Kidney epithelial cell (primary cell): ENCODE measurements around the gene TFAP2E. TPM values are rescaled to one million over a fixed set of nuclear protein-coding genes. Genes with fewer than 3 reads are reported as not detected.
"Not testable (repeated sequence)": the region's sequence is repeated elsewhere in the genome, so short reads cannot be mapped to it uniquely, and the experiment has no call there.

Source experiments
- DNase-seq: peaks from one replicate; pipeline ENCODE4 v3.0.0-alpha.2; 2010; ENCODE audit warnings: low read depth
- H3K27me3 ChIP-seq: 2 replicates; pipeline ENCODE4 v1.6.0; 2011; ENCODE audit warnings: low read length; ENCODE audit not compliant: control insufficient read depth, insufficient read depth
- H3K36me3 ChIP-seq: 2 replicates; pipeline ENCODE4 v1.5.1; 2011; ENCODE audit warnings: low read length; ENCODE audit not compliant: control insufficient read depth, insufficient read depth
- H3K4me3 ChIP-seq: 2 replicates; pipeline ENCODE4 v1.5.1; 2011; ENCODE audit warnings: low read depth, mild to moderate bottlenecking, control low read depth, low read length
- total RNA-seq: library from RNA; depleted of rRNA; stranded (reverse); fragments of >200 nt; gene quantifications from 2 replicates; pipeline ENCODE4 v1.2.3, GENCODE V29; 2015
- TF ChIP-seq, protein P1 (sequence below): IDR thresholded peaks from 2 replicates; pipeline ENCODE4 v1.5.1; 2011; ENCODE audit warnings: mild to moderate bottlenecking, moderate library complexity, low read length, control low read depth, inconsistent platforms; ENCODE audit not compliant: insufficient read depth, poor library complexity, severe bottlenecking

The TFAP2E gene
- total RNA-seq, 1 donor from 2014 or later = 0.67 TPM

DNA sequence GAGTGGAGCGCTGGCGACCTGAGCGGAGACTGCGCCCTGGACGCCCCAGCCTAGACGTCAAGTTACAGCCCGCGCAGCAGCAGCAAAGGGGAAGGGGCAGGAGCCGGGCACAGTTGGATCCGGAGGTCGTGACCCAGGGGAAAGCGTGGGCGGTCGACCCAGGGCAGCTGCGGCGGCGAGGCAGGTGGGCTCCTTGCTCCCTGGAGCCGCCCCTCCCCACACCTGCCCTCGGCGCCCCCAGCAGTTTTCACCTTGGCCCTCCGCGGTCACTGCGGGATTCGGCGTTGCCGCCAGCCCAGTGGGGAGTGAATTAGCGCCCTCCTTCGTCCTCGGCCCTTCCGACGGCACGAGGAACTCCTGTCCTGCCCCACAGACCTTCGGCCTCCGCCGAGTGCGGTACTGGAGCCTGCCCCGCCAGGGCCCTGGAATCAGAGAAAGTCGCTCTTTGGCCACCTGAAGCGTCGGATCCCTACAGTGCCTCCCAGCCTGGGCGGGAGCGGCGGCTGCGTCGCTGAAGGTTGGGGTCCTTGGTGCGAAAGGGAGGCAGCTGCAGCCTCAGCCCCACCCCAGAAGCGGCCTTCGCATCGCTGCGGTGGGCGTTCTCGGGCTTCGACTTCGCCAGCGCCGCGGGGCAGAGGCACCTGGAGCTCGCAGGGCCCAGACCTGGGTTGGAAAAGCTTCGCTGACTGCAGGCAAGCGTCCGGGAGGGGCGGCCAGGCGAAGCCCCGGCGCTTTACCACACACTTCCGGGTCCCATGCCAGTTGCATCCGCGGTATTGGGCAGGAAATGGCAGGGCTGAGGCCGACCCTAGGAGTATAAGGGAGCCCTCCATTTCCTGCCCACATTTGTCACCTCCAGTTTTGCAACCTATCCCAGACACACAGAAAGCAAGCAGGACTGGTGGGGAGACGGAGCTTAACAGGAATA, 4.2 kb downstream of the TFAP2E start:
- Histone ChIP-seq H3K36me3 (no peaks in the 10 kb centered on the region), H3K4me3 (peak overlapping the region; percentile 16), H3K27me3 (peaks cover 47% of the 10 kb centered on the region)
- TF ChIP-seq, protein P1, sequence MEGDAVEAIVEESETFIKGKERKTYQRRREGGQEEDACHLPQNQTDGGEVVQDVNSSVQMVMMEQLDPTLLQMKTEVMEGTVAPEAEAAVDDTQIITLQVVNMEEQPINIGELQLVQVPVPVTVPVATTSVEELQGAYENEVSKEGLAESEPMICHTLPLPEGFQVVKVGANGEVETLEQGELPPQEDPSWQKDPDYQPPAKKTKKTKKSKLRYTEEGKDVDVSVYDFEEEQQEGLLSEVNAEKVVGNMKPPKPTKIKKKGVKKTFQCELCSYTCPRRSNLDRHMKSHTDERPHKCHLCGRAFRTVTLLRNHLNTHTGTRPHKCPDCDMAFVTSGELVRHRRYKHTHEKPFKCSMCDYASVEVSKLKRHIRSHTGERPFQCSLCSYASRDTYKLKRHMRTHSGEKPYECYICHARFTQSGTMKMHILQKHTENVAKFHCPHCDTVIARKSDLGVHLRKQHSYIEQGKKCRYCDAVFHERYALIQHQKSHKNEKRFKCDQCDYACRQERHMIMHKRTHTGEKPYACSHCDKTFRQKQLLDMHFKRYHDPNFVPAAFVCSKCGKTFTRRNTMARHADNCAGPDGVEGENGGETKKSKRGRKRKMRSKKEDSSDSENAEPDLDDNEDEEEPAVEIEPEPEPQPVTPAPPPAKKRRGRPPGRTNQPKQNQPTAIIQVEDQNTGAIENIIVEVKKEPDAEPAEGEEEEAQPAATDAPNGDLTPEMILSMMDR = no peak
- no peak for DNase-seq

DNA sequence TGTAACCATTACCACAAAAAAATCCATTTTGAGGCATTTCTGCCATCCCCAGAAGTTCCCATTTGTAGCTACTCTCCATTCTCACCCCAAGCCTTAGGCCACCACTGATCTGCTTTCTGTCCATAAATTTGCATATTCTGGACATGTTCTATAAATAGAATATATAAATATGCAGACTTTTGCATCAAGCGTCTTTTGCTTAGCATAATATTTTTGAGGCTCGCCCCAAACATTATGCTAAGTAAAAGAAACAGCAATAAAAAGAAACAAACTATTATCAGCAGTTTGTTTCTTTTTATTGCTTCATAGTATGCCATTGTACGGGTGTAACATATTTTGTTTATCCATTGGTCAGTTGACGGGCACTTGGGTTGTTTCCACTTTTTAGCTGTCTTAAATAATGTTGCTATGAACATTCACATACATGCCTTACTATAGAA, 7.9 kb downstream of the TFAP2E start:
- TF ChIP-seq, protein P1 = no peak
- Histone ChIP-seq H3K4me3 (no peak overlapping the region), H3K27me3 (peaks cover 17% of the 10 kb centered on the region), H3K36me3 (no peaks in the 10 kb centered on the region)
- no peak for DNase-seq

DNA sequence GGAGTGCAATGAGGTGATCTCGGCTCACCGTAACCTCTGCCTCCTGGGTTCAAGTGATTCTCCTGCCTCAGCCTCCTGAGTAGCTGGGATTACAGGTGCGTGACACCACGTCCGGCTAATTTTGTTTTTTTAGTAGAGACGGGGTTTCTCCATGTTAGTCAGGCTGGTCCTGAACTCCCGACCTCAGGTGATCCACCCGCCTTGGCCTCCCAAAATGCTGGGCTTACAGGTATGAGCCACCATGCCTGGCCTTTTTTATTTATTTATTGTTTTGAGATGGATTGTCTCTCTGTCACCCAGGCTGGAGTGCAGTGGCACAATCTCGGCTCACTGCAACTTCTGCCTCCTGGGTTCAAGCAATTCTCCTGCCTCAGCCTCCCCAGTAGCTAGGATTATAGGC, 8.5 kb downstream of the TFAP2E start:
- not testable (repeated sequence) for H3K36me3 ChIP-seq, DNase-seq, H3K4me3 ChIP-seq
- H3K27me3 ChIP-seq = peaks cover 10% of the 10 kb centered on the region

DNA sequence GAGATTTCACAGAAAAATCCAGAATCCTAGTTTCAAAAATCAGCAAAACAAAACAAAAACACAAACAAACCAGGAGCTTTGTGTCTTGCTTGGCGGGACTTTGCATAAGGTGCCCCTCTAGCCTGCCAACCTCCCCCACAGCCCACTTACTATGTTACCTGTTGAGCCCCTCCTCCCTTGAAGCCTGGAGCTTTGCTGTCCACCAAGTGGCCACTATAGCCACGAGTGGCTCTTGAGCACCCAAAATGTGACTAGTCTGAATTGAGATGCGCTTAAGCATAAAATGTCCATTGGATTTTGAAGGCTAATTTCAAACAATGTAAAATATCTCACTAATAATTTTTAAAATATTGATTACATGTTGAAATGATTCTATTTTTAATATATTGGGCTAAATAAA, 12.2 kb downstream of the TFAP2E start:
- TF ChIP-seq, protein P1 = no peak
- no peak for DNase-seq
- H3K27me3 ChIP-seq = no peaks in the 10 kb centered on the region
- H3K4me3 ChIP-seq = no peak overlapping the region
- no peaks in the 10 kb centered on the region for H3K36me3 ChIP-seq

DNA sequence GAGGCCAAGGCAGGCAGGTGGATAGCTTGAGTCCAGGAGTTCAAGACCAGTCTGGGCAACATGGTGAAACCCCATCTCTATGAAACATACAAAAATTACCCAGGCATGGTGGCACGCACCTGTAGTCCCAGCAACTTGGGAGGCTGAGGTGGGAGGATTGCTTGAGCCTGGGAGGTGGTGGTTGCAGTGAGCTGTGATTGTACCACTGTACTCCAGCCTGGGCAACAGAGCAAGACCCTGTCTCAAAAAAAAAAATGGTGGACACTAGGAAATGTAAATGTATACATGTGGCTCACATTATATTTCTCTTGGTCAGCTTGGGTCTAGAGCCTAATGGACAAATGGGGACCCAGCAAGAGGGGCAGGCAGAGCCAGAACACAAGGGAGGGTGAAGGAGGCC, 12.7 kb downstream of the TFAP2E start:
- not testable (repeated sequence) for DNase-seq, H3K4me3 ChIP-seq, H3K36me3 ChIP-seq, H3K27me3 ChIP-seq

DNA sequence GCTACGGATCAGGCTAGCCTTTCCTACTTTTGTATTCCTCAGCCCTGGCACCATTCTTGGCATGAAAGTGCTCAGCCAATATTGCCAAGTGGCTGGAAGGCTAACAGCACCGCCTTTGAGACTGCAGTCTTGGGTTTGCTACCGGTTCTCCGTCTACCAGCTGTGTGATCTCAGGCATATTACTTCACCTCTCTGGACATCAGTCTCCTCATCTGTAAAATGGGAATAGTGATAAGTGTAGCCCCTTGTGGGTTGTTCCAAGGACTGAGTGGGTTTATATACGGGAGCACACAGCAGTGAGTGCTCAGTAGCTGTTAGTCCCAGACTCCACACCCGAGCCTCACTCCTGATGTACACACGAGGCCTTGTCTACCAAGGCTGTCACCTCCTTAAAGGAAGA, 13.7 kb downstream of the TFAP2E start:
- DNase-seq = no peak
- no peaks in the 10 kb centered on the region for H3K36me3 ChIP-seq
- no peaks in the 10 kb centered on the region for H3K27me3 ChIP-seq
- no peak overlapping the region for H3K4me3 ChIP-seq
- TF ChIP-seq, protein P1 = no peak

DNA sequence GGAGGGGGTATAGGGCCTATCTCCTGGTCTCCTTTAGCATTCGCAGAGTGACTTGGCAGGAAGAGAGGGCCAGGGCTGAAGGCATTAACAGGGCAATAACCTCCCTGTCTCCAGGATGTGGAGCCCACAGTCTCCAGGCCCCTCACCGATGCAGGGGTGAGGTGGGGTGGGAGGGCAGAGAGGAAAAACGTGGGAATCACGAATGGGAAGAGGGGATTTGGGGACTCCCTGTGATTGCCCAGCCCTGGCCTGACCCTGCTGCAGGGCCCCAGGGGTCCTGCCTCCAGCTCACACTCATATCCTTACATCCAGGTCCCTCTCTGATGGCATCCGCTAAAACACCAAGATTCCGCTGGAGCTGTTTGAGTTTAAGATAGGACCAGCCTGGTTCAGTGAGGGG, 14.6 kb downstream of the TFAP2E start:
- TF ChIP-seq, protein P1 = no peak
- Histone ChIP-seq H3K27me3 (no peaks in the 10 kb centered on the region), H3K36me3 (no peaks in the 10 kb centered on the region), H3K4me3 (no peak overlapping the region)
- no peak for DNase-seq
